ENCODE results near the gene SPEF2. TPM values are rescaled to one million over a fixed set of nuclear protein-coding genes. Genes with fewer than 3 reads are reported as not detected.

SPEF2 gene
- total RNA-seq, 1 experiment from 2014 or later, result 0.15 TPM

GRCh38 chr5:35687961-35688360 is 70.3 kb downstream of the SPEF2 start (continued):
- TF ChIP-seq STAT6 (CRISPR knock-in tag; conservative IDR thresholded peaks at IDR 0.05; ENCODE audit: low read depth) (no peak), TEAD4 (CRISPR knock-in tag; IDR thresholded peaks at IDR 0.05) (no peak), ZSCAN18 (CRISPR knock-in tag; IDR thresholded peaks at IDR 0.05) (no peak), ERG (CRISPR knock-in tag; IDR thresholded peaks at IDR 0.05) (no peak), E2F4 (CRISPR knock-in tag; IDR thresholded peaks at IDR 0.05; ENCODE audit: borderline replicate concordance, low read depth) (no peak), USF2 (CRISPR knock-in tag; IDR thresholded peaks at IDR 0.05) (no peak)

GRCh38 chr5:35694481-35694880 is 76.8 kb downstream of the SPEF2 start:
- Mint-ChIP-seq H3K27me3 (ENCODE audit: low read depth) (peaks cover 21% of the 10 kb centered on the region), H3K9me3 (no peaks in the 10 kb centered on the region), H3K4me1 (no peaks in the 10 kb centered on the region), H3K4me3 (no peak overlapping the region), H3K36me3 (no peaks in the 10 kb centered on the region), H3K27ac (no peak overlapping the region)
- CTCF ChIA-PET, result no interaction called here
- POLR2A ChIA-PET, result no interaction called here
- ATAC-seq, result no peak
- no peak for DNase-seq (ENCODE audit: low spot score)
- TF ChIP-seq PRDM15 (CRISPR knock-in tag; IDR thresholded peaks at IDR 0.05), result no peak
- no peak for TF ChIP-seq FOXJ3 (CRISPR knock-in tag; IDR thresholded peaks at IDR 0.05; ENCODE audit: borderline replicate concordance)
- no peak for TF ChIP-seq FOXP1 (CRISPR knock-in tag; IDR thresholded peaks at IDR 0.05; ENCODE audit: borderline replicate concordance)
- TF ChIP-seq NFYB (CRISPR knock-in tag; conservative IDR thresholded peaks at IDR 0.05; ENCODE audit: low read depth), result no peak
- no peak for TF ChIP-seq ZNF219 (CRISPR knock-in tag; IDR thresholded peaks at IDR 0.05; ENCODE audit: borderline replicate concordance)
- no peak for TF ChIP-seq GRHL2 (CRISPR knock-in tag; IDR thresholded peaks at IDR 0.05; ENCODE audit: insufficient replicate concordance, severe bottlenecking)
- no peak for TF ChIP-seq CBFB (CRISPR knock-in tag; IDR thresholded peaks at IDR 0.05; ENCODE audit: low read depth)
- no peak for TF ChIP-seq ZNF671 (CRISPR knock-in tag; IDR thresholded peaks at IDR 0.05)
- no peak for TF ChIP-seq ATF6 (CRISPR knock-in tag; IDR thresholded peaks at IDR 0.05)
- TF ChIP-seq MAX (CRISPR knock-in tag; IDR thresholded peaks at IDR 0.05), result no peak
